PC-3 (cell line): ENCODE measurements around the gene GTF2B.
"Not testable (repeated sequence)": the region's sequence is repeated elsewhere in the genome, so short reads cannot be mapped to it uniquely, and the experiment has no call there.

Experiments used
- EZH2phosphoT487 ChIP-seq: fragments of 300-600 bp; sonication (generic); IDR thresholded peaks from 2 replicates; pipeline ENCODE4 v1.6.1; 2018; ENCODE audit warnings: mild to moderate bottlenecking, antibody characterized with exemption, low read length, borderline replicate concordance
- TF ChIP-seq, protein P1 (sequence below): fragments of 300-600 bp; sonication (generic); conservative IDR thresholded peaks from 2 replicates; pipeline ENCODE4 v1.5.1; 2017; ENCODE audit warnings: antibody characterized with exemption, low read depth, mild to moderate bottlenecking, low read length

DNA sequence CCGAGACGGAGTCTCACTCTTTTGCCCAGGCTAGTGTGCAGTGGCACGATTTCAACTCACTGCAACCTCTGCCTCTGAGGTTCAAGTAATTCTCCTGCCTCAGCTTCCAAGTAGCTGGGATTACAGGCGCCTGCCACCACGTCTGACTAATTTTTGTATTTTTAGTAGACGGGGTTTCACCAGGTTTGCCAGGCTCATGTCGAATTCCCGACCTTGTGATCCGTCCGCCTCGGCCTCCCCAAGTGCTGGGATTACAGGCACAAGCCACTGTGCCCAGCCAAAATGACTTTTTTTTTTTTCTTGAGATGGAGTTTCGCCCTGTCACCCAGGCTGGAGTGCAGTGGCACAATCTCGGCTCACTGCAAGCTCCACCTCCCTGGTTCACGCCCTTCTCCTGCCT, 21.7 kb downstream of the GTF2B start:
- TF ChIP-seq EZH2phosphoT487 = not testable (repeated sequence)
- TF ChIP-seq, protein P1, sequence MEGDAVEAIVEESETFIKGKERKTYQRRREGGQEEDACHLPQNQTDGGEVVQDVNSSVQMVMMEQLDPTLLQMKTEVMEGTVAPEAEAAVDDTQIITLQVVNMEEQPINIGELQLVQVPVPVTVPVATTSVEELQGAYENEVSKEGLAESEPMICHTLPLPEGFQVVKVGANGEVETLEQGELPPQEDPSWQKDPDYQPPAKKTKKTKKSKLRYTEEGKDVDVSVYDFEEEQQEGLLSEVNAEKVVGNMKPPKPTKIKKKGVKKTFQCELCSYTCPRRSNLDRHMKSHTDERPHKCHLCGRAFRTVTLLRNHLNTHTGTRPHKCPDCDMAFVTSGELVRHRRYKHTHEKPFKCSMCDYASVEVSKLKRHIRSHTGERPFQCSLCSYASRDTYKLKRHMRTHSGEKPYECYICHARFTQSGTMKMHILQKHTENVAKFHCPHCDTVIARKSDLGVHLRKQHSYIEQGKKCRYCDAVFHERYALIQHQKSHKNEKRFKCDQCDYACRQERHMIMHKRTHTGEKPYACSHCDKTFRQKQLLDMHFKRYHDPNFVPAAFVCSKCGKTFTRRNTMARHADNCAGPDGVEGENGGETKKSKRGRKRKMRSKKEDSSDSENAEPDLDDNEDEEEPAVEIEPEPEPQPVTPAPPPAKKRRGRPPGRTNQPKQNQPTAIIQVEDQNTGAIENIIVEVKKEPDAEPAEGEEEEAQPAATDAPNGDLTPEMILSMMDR = not testable (repeated sequence)
